GM12878 (cell line): ENCODE data around the gene UCN2. TPM values are rescaled to one million over a fixed set of nuclear protein-coding genes. Genes with fewer than 3 reads are reported as not detected.
A peak's percentile ranks its signal among the peaks of the same experiment; 100 is the strongest.

Experiments
- ATAC-seq: fragments of 200-7000 bp; cut with Tn5 transposase; 3 replicates; pipeline ENCODE4 v1.9.1; 2020; ENCODE audit warnings: mild to moderate bottlenecking, moderate library complexity
- BruUV-seq: library from RNA; stranded (reverse); fragments of 400-500 nt; replicated peaks from 2 replicates; lab custom pipeline; 2021; lab: Mats Ljungman, UMichigan
- CTCF ChIA-PET: fragments of 300-600 bp; sonication (Branson Sonifier 250); formaldehyde crosslinking; extraction: SDS; loops from one replicate; lab custom pipeline; 2021; ENCODE audit warnings: inconsistent platforms; lab: Yijun Ruan, JAX
- POLR2A ChIA-PET: fragments of 350-600 bp; formaldehyde crosslinking; extraction: SDS; loops from one replicate; lab custom pipeline; 2021; ENCODE audit warnings: inconsistent platforms; lab: Charles Lee
- RAD21 ChIA-PET: fragments of 300-600 bp; sonication (Branson Sonifier 250); formaldehyde crosslinking; loops from one replicate; lab custom pipeline; 2023; ENCODE audit warnings: antibody characterized with exemption; ENCODE audit not compliant: unreplicated experiment; lab: Charles Lee
- SMC1A ChIA-PET: fragments of 300-600 bp; sonication (Branson Sonifier 250); formaldehyde crosslinking; loops from one replicate; lab custom pipeline; 2023; ENCODE audit not compliant: unreplicated experiment, uncharacterized antibody; lab: Charles Lee
- DNase-seq: peaks from one replicate; pipeline ENCODE4 v3.0.0-alpha.2; 2011; ENCODE audit warnings: low read depth, low spot score
- FAIRE-seq: peaks from 3 replicates; lab custom pipeline; 2011; peaks lifted over from hg19 to GRCh38; lab: Jason Lieb, UNC
- H2AFZ ChIP-seq: 2 replicates; pipeline ENCODE4 v1.6.0; 2011; ENCODE audit warnings: low read depth, low read length, control low read depth; ENCODE audit not compliant: control insufficient read depth
- H3K27ac ChIP-seq: 2 replicates; pipeline ENCODE4 v1.5.1; 2011; ENCODE audit warnings: control low read depth; ENCODE audit not compliant: control insufficient read depth, insufficient read depth
- H3K27me3 ChIP-seq, 2 experiments: replicated peaks in 1 of 2; 2 replicates each; pipeline versions ENCODE4 v1.6.0 to v1.6.1; 2011; ENCODE audit warnings: low read length in 1 of 2; ENCODE audit not compliant: control insufficient read depth in 2 of 2, insufficient read depth in 2 of 2
- H3K36me3 ChIP-seq, 2 experiments: 2 replicates each; pipeline ENCODE4 v1.5.1; 2011; ENCODE audit warnings: low read length in 1 of 2; ENCODE audit not compliant: control insufficient read depth in 2 of 2, insufficient read depth in 2 of 2
- H3K4me1 ChIP-seq: 2 replicates; pipeline ENCODE4 v1.6.1; 2011; ENCODE audit warnings: mild to moderate bottlenecking, low read length, moderate library complexity, mixed read lengths; ENCODE audit not compliant: control insufficient read depth, insufficient read depth
- H3K4me2 ChIP-seq: 2 replicates; pipeline ENCODE4 v1.6.0; 2011; ENCODE audit warnings: control low read depth; ENCODE audit not compliant: control insufficient read depth, insufficient read depth
- H3K4me3 ChIP-seq: fragments of 200-600 bp; sonication (generic); 2 replicates; pipeline ENCODE4 v1.5.1; 2016
- H3K79me2 ChIP-seq: 2 replicates; pipeline ENCODE4 v1.6.0; 2011; ENCODE audit warnings: low read length; ENCODE audit not compliant: control insufficient read depth, insufficient read depth
- H3K9ac ChIP-seq: 2 replicates; pipeline ENCODE4 v1.8.0; 2011; ENCODE audit warnings: low read length, control low read depth, mixed read lengths; ENCODE audit not compliant: control insufficient read depth, insufficient read depth
- H3K9me3 ChIP-seq: replicated peaks from 3 replicates; pipeline ENCODE4 v1.5.1; 2011; ENCODE audit warnings: mild to moderate bottlenecking, low read length; ENCODE audit not compliant: control insufficient read depth, insufficient read depth
- H4K20me1 ChIP-seq: 2 replicates; pipeline ENCODE4 v1.6.0; 2011; ENCODE audit not compliant: control insufficient read depth, insufficient read depth
- BHLHE40 ChIP-seq, 2 experiments: fragments of 450-650 bp in 1 of 2; IDR thresholded peaks; 2 replicates each; pipeline ENCODE4 v1.6.1; 2011 to 2017; ENCODE audit warnings: low read depth in 2 of 2, borderline replicate concordance in 1 of 2, improper control_type of control experiment in 1 of 2, low read length in 1 of 2, mild to moderate bottlenecking in 1 of 2
- CTCF ChIP-seq, 3 experiments: IDR thresholded peaks in 2 of 3; conservative IDR thresholded peaks in 1 of 3; 2 replicates each; pipeline ENCODE4 v1.5.1; 2011; ENCODE audit warnings: low read depth in 3 of 3, low read length in 3 of 3, mild to moderate bottlenecking in 3 of 3, control low read depth in 2 of 3, moderate library complexity in 2 of 3, inconsistent platforms in 1 of 3, mixed read lengths in 1 of 3; ENCODE audit not compliant: control insufficient read depth in 2 of 3, insufficient read depth in 1 of 3; ENCODE audit errors: extremely low read depth in 1 of 3
- EGR1 ChIP-seq, 2 experiments: IDR thresholded peaks; 1 replicate in 1 of 2; 2 replicates in 1 of 2; pipeline ENCODE4 v1.6.1; 2011 to 2012; ENCODE audit warnings: low read depth in 2 of 2, low read length in 2 of 2, borderline replicate concordance in 1 of 2, mild to moderate bottlenecking in 1 of 2, moderate library complexity in 1 of 2
- JUNB ChIP-seq: IDR thresholded peaks from 2 replicates; pipeline ENCODE4 v1.6.1; 2016; ENCODE audit warnings: antibody characterized with exemption, mild to moderate bottlenecking
- SIX5 ChIP-seq: IDR thresholded peaks from 2 replicates; pipeline ENCODE4 v1.6.1; 2011; ENCODE audit warnings: mild to moderate bottlenecking, low read depth, low read length, moderate library complexity; ENCODE audit not compliant: severe bottlenecking
- WGBS: methylation state at CpG from one replicate; pipeline ENCODE4 v1.1.6; 2016; ENCODE audit warnings: low lambda C conversion rate; ENCODE audit not compliant: insufficient replicate concordance, insufficient coverage; ENCODE audit errors: missing lambda C conversion rate; 5-methylcytosine and 5-hydroxymethylcytosine counted together
- in situ Hi-C: fragments of 300-500 bp; cut with MboI; formaldehyde crosslinking; loops from 9 replicates; pipeline ENCODE4 v1.14.3; 2018; ENCODE audit warnings: mixed read lengths
- intact Hi-C: fragments of 100-400 bp; cut with micrococcal nuclease; formaldehyde crosslinking; loops from one replicate; pipeline ENCODE4 v1.14.2; 2022; ENCODE audit not compliant: unreplicated experiment
- polyA plus RNA-seq, 11 experiments: library from polyadenylated mRNA; depleted of rRNA in 4 of 11; unstranded in 6 of 11; stranded (reverse) in 5 of 11; fragments of >200 nt; fragmentation: Nextera tagmentation in 4 of 11; fragmentation: Illumina TruSeq in 1 of 11; extraction: Ambion mirVana in 4 of 11; extraction: Trizol in 1 of 11; gene quantifications; 1 replicate in 1 of 11; 2 replicates in 10 of 11; pipeline versions ENCODE4 v1.2.1 to v1.2.3, GENCODE V29; 2011 to 2016; ENCODE audit warnings: inconsistent platforms in 2 of 11, missing spikeins in 2 of 11, low read depth in 1 of 11
- total RNA-seq, 4 experiments: library from RNA; depleted of rRNA in 3 of 4; stranded (reverse); fragments of >200 nt in 3 of 4; fragmentation: Illumina TruSeq in 1 of 4; extraction: Trizol in 1 of 4; gene quantifications; 2 replicates each; pipeline versions ENCODE4 v1.2.1 to v1.2.3, GENCODE V29; 2013 to 2021

UCN2 gene
- total and polyA plus RNA-seq, 10 of the 15 experiments (the other 5 are each of a cell fraction or from before 2014, with no cell fraction given) = 0.05 TPM; not detected in 9

- ATAC-seq (no peak), DNase-seq (no peak), FAIRE-seq (no peak)
- POLR2A ChIA-PET = interaction anchor here (0.7 to 7.1 kb wide), 2 partner anchors 92 to 427 kb away, joined by 3 to 91 read pairs; a partner anchor contains a TSS
- RAD21 ChIA-PET = interaction anchor here (1.1 to 6.8 kb wide), 4 partner anchors 74 to 125 kb away, joined by 3 to 32 read pairs (median 10); partner anchors contain the start of gene SLC26A6
- TF ChIP-seq EGR1 (IDR thresholded peaks at IDR 0.05; ENCODE audit: borderline replicate concordance in 1 of 2, low read depth in 2 of 2, low read length in 2 of 2) (peak in 1 of 2 experiments; percentile 49; a peak in 1 of 3 replicates), CTCF (IDR thresholded peaks at IDR 0.05 in 2 of 3, conservative IDR thresholded peaks at IDR 0.05 in 1 of 3; ENCODE audit: control insufficient read depth in 2 of 3, extremely low read depth in 1 of 3, insufficient read depth in 1 of 3, low read depth in 3 of 3, low read length in 3 of 3) (0 out of 6 replicates have a peak, but pooled peaks of 1 of the 3 experiments have one; percentile 9), SIX5 (no peak), BHLHE40 (IDR thresholded peaks at IDR 0.05; ENCODE audit: borderline replicate concordance in 1 of 2, low read depth in 2 of 2, low read length in 1 of 2) (peak in 1 of 2 experiments; percentile 23; a peak in 1 of 4 replicates), JUNB (no peak)
- Histone ChIP-seq H3K9me3 (no peaks in the 10 kb centered on the region), H3K27me3 (no peaks in the 10 kb centered on the region), H3K4me2 (peak overlapping the region; percentile 52), H3K27ac (no peak overlapping the region), H2AFZ (no peak overlapping the region; the same call in 1 of the 2 replicates), H3K4me3 (peak overlapping the region; percentile 54; the same call in 1 of the 2 replicates), H3K9ac (no peak overlapping the region), H3K79me2 (peaks cover 3% of the 10 kb centered on the region), H3K4me1 (peaks cover 36% of the 10 kb centered on the region), H3K36me3 (no peaks in the 10 kb centered on the region), H4K20me1 (no peaks in the 10 kb centered on the region)
- SMC1A ChIA-PET = interaction anchor here (1.6 to 4.9 kb wide), 2 partner anchors 91 to 125 kb away, joined by 3 to 28 read pairs; no protein-coding TSS in a partner anchor
- intact Hi-C loops = no loop called here
- in situ Hi-C loops = no loop called here
- BruUV-seq = no TSS peak
- CTCF ChIA-PET = interaction anchor here (0.6 to 16.3 kb wide), 6 partner anchors 12 to 160 kb away, joined by 3 to 239 read pairs (median 20); partner anchors contain the start of genes CCDC51, NCKIPSD, SLC26A6 and TMA7
- 26% methylated on average over 21 of the region's 21 CpGs for WGBS
These were observed 2.4 kb downstream of the UCN2 start for GRCh38 chr3:48561045-48561736.
